Ramos (cell line): ENCODE measurements around the gene SLC43A1.

Source experiments
- in situ Hi-C: fragments of 300-500 bp; cut with MboI; formaldehyde crosslinking; loops from one replicate; pipeline ENCODE4 v1.14.3; 2022; ENCODE audit warnings: low sequenced_read_pairs; ENCODE audit not compliant: unreplicated experiment

Gene SLC43A1

DNA sequence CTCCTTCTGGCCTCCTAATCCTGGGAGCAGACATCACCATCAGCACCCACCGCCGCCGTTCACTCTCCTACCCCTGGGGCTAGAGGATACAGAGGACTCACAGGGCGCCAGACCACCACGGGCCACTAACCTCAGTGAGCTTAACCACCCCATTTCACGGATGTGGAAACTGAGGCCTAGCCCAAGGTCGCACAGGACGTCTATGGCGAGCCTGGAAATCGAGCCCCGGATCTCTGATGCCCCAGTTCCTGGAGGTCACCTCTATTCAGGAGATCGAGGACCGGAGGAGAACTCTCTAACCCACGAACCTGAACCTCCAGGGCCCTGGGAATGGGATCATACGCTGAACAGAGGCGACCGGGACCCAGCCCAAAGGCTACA, 14.7 kb upstream of the SLC43A1 start:
- in situ Hi-C loops, result no loop called here

DNA sequence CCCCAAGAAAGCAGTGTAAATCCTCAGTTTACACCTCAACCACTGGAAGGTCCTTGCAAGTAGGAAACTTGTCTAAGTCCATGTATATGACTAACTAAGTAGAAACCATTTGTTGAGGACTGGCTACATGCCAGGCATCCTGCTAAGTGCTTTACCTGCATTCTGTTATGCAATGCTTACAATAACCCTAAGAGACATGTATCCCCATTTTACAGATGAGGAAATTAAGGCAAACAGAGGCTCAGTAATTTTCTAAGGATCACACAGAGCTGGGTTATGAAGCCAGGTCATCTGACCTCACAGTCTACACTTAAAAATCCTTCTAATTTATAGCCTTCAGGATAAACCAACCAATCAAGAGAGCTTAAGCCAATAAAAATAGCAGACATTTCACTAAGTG, 13.5 kb upstream of the SLC43A1 start:
- in situ Hi-C loops, result loop anchor here (5.0 kb wide), 1 partner anchor 37 kb away; no protein-coding TSS in a partner anchor

DNA sequence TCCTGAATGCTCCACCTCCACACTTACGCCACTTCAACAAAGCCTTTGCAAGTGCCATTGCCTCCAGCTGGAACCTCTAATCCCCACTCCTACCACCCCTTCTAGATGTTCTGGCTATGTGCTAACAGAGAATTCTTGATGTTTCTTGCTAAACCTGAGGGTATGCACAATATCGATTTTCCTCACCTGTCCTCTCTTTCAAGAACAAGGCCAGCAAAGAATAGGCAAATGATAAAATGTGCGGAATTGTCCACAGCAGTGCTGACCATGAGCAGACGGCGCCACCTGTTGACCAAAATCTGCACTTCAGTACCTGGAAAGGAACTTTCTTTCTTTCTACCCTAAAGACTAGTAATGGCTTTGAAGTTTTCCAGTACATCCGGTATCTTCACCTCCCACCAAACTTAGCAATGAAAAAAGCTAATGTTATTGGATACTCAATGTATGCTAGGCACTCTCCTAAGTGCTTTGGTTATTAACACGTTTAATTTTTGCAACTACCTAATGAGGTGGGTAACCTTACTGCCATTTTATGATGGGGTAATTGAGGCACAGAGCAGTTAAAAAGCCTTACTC, 11.6 kb upstream of the SLC43A1 start:
- in situ Hi-C loops, result loop anchor here (5.0 kb wide), 1 partner anchor 35 kb away; no protein-coding TSS in a partner anchor

DNA sequence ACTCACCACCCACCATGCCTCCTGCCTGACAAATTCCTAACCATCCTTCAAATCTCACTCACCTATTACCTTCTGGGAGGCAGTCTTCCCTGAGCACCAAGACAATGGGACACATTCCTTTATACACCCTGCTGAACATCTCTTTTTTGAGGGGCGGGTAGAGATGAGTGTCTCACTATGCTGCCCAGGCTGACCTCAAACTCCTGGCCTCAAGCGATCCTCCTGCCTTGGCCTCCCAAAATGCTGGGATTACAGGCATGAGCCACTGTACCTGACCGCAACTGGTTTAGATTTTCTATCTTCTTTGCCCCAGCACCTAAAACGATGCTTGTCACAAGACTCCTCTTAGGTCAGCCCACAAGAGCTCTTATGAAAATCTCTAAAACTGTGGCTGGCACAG, 7.9 kb upstream of the SLC43A1 start:
- in situ Hi-C loops, result no loop called here

DNA sequence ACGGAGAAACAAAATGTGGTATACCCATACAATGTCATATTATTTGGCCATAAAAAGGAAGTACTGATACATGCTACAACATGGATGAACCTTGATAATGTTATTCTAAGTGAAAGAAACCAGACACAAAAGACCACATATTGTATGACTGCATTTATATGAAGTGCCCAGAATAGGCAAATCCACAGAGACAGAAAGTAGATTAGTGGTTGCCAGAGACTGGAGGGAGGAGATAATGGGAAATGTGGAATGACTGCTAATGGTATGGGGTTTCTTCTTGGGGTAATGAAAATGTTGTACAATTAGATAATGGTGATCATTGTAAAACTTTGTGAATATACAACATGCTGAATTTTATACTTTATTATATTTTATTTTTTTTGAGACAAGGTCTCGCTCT, 5.6 kb upstream of the SLC43A1 start:
- in situ Hi-C loops, result no loop called here

DNA sequence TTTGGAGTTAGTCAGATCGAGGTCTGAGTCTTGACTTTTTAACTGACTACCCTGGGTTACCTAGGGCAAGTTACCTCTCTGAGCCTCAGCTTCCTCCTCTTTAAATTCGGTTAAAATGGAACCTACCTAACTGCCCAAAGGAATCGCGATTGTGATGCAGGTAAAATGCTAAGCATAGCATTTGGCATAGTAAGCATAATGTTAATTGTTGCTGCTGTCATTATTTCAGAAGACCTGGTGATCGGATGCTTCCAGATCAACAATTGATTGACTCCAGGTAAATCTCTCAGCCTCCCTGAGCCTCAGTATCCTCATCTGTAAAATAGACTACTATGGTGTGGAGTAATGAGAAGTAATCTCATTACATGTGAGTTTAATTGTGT, 550 bp upstream of the SLC43A1 start:
- in situ Hi-C loops, result no loop called here

DNA sequence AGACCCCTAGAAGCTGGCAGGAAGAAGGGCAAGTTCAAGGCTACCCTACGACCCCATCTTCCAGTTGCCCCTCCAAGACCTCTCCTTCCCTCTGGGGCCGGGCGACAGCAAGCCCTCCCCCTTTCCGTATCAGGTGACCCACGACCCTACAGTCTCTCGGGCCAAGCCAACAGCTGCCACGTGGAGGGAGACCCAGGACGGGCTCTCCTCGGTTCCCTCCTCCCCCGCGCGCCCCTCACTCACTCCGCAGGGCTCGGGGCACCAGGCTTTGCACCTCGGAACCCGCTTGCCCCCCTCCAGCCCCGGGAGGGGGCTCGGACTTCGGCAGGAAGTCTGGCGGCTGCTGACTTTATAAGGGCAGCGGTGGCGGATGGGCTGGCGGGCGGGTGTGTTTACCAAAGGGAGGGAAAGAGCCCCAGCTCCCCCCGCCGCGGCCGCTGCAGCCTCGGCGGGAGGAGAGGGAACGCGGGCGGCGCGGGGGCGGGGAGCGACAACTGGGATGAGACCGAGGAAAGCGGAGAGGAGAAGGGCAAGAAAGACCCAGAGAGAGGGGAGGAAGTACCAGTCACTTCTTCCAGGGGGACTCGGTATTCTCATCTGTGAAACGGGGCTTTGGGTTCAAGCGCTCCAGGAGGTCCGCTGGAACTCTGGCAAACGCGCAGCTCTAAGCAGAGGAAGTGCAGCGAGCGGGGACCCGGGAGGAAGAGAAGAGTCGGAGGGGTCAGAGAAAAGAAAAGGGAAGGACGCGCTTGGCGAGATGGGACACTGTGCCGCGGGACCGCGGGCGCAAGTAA, 767 bp downstream of the SLC43A1 start:
- in situ Hi-C loops, result no loop called here

DNA sequence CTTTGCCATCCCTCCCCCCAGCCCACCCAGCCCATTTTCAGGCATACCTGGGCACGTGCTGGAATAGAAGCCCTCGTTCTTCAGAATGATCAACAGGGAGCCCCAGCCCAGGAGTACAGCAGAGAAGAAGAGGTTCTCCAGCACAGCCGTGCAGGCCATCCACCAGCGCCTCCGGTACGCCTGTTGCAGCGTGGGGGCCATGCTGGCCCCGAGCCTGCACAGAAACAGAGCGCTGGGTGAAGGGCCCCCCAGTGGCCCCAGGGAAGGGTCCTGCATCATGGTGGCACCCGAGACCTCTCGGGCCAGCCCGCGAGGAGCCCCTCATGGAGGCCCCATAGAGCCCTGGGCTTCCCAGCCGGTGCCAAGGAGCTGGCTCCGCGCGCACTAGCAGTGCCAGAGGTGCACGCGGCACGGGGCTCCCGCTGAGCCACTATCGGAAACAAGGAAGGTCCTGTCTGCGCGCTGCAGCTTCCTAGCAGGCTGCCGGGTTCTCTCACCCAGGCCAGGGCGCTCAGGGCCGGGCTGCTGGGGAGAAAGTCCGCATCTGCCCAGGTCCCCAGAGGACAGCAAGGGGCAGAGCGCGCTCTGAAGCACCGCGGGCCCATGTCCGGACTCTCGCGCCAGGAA, 1.5 kb downstream of the SLC43A1 start:
- in situ Hi-C loops, result no loop called here

DNA sequence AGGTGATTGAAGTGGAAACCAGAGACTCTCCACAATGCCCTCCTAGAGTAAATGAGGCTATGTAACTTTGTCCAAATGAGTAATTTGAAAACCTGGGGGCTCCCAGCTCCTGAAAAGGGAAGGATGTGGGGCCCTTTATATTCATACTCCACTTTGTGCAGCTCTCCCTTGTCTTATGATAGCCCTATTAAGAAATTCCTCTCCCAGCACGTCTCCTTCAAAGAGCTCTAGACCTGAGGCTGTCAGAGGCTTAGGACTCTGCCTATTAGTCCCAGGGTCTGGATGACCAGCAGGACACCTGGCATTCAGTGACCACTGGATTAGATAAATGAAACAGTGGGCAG, 2.1 kb downstream of the SLC43A1 start:
- in situ Hi-C loops, result no loop called here

DNA sequence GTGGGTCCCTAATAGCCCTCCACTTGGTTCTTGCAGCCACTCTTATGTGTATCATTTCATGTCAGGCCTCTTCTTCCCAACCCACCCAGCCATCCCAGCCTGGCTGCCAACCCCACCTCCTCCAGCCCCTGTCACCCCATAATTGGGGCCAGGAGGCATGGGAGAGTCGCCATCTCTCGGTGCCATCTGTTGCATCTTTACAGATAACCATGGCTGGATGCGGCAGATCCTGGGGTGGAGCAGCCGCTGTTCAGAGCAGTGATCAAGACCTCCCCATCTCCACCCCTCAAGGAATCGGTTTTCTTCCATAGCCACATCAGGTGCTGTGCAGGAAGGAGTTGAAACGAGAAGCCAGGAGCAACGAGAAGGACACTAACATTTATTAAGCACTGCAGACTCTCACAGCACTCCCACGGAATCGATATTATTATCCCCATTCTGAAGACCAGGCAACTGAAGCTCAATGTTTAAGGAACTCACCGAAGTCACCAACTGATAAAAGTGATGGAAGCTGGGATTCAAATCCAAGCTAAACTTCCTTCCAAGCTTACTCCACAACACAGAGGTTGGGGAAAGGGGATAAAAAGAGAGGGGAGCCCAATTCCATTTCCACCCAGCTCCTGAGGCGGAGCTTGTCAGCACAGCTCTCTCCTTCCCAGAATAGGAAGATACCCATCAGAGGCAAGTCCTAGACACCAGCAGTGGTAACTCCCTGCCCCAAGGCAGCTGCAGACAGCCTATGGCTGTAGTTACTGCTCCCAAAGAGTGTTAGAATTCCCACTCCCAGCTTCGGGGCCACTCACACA, 2.7 kb downstream of the SLC43A1 start:
- in situ Hi-C loops, result no loop called here

DNA sequence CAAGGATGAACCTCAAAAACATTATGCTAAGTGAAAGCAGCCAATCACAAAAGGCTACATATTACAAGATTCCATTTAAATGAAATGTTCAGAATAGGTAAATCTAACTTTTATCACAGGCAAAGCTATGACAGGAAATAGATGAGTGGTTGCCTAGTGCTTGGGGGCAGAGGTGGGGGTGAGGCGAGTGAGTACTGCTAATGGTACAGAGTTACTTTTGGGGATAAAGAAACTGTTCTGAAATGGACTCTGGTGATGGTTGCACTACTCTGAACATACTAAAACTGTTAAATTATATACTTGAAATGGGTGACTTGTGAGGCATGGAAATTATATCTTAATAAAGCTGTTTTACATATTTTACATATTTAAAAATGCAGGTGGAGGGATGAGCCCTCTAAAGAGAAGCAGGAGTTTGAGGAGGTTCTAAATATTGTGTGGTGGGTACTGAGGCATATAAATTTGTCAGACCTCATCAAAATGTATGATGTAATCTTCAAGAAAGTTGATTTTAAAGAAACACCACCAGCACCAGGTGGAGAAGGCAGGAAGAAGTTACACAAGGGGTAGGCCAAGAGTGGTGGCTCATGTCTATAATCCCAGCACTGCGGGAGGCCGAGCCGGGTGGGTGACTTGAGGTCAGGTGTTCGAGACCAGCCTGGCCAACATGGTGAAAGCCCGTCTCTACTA, 3.6 kb downstream of the SLC43A1 start:
- in situ Hi-C loops, result no loop called here

DNA sequence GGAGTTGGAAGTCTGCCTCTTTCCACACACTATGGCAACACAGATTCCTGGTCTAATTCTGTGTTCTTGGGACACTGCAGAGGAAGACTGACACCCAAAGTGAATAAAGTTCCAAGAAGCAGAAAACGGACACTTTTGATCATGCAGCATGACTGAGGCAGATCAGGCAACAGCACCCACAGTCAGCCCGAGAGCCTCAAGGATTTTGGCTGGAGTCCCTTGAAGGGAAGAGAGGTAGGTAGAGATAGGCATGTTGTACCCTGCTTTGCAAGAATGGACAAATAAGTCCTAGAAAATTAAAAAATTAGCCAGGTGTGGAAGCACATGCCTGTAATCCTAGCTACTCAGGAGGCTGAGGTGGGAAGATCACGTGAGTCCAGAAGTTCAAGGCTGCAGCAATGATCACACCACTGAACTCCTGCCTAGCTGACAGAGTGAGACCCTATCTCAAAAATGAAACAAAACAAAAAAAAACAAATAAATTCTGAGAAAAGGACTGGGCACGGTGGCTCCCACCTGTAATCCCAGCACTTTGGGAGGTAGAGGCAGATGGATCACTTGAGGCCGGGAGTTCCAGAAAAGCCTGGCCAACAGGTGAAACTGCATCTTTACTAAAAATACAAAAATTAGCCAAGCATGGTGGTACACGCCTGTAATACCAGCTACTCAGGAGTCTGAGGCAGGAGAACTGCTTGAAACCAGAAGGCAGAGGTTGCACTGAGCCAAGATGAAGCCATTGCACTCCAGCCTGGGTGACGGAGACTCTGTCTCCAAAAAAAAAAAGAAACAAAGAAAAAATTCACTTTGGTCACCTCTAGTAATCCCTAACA, 6.9 kb downstream of the SLC43A1 start:
- in situ Hi-C loops, result no loop called here

DNA sequence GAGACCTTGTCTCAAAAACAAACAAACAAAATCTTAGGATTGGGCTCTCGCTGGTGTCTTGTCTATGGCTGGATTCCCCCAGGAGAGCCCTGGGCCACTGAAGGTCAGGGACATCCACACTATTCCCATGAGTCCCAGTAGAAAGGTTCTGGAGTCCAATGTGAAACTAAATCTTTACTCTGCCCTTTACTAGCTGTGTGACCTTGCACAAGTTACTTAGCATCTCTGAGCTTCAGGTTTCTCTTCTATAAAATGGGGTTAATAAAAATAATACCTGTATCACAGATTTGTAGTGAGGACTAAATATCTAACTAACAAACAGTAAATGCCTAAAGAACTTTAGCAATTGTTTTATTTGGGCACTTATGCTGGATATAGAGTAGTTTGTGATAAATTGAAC, 9.0 kb downstream of the SLC43A1 start:
- in situ Hi-C loops, result no loop called here

DNA sequence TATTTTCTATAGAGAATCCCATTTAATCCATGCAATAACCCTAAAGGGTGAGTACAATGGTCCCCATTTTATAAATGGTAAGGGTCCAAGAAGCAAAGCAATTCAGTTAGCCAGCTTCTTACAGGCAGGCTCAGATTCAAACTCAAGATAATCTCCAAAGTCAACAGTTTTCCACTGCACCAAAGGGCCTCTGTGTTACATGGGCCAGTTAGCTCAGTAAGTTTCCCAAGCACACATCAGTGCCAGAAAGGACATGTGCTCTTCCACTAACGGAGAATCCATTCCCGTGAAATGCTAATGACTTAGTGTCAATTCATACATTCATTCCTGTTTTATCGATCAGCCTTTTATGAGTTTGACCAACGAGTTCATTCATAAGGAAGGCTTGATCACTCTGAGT, 11.0 kb downstream of the SLC43A1 start:
- in situ Hi-C loops, result no loop called here

DNA sequence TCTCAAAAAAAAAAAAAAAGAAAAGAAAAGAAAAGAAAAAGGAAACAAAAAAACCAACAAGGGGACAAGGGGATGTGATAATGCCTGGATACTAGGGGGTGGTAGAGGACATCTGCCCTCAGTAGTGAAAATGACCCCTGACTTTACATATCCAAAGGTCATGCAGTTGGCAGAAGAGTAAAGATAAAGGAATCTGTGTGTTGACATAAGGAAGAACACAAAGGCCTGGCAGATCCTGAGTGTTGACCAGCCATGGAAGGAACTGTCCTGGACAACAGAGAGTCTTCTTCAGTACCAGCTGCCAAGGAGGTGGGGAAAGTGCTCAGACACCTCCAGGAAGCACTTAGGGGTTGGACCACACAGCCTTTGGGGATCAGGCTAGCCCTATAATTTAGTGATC, 12.6 kb downstream of the SLC43A1 start:
- in situ Hi-C loops, result no loop called here

DNA sequence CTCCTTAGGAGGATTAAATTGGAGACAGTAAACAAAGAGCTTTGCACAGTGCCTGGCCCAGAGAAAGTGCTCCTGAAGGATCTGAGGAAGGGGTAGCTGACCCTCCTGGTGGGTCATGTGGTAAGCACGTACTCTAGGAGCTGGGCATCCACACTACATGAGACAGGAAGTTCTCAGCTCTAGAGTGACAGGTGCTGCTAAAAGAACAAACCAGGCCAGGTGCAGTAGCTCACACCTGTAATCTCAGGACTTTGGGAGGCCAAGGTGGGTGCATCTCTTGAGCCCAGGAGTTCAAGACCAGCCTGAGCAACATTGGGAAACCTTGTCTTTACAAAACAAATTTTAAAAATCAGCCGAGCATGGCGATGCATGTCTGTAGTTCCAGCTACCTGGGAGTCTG, 13.1 kb downstream of the SLC43A1 start:
- in situ Hi-C loops, result no loop called here

DNA sequence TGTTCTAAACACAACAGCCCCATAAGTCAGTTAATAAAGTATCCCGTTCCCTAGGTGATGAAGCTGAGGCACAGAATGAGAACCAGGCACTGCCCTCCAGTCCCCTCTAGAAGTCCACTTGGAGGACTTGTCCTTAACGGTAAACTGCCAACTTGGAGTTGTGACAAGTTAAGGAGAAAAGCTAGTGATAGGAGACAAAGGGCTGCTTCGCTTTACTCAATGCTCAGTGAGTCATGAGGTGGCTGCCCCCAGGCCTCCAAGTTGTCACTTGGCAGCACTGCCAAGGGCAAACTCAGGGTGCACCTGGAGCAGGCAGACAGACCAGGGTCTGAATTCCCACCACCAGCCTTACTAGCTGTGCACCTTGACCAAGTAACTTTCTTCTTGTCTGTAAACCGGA, 13.5 kb downstream of the SLC43A1 start:
- in situ Hi-C loops, result no loop called here

DNA sequence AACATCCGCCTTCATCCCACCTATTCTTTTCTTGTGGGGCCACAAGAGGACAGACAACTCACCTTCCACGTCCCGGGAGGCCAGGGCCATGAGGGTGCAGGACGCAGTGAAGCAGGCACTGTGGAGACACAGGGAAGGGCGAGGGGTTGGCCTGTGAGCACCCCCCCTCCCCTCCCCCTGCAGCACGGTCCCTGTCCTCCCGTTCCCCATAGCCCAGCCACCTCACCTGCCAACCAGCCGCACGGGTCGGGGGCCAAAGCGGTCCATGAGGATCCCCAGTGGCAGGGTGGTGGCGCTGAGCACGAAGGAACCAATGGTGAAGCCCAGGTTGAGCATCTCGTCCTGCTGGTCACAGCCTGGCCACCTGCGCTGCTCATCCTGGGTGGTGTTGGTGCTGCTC, 14.6 kb downstream of the SLC43A1 start:
- in situ Hi-C loops, result no loop called here

DNA sequence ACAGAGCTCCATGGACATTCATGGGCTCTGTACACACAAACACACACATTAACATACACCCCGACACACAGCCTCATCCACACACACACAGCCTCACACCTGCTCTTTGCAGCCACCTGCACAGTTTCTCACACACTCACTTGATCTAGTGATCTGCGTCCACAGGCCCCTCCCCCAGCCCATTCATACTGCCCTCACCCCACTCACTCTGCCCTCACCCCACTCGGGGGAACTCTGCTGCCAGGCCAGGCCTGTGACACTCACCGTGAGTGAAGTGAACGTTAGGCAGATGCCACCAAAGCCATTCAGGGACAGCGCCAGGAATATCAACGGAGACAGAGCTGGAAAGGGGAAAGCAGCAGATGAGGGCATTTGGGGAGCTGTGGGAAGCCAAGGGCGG, 15.0 kb downstream of the SLC43A1 start:
- in situ Hi-C loops, result no loop called here
